Osteocyte (in vitro differentiated cells): ENCODE measurements around the gene SH2B2. TPM values are rescaled to one million over a fixed set of nuclear protein-coding genes. Genes with fewer than 3 reads are reported as not detected.

ENCODE experiments used
- DNase-seq: peaks from one replicate; pipeline ENCODE4 v3.0.0; 2021; ENCODE audit warnings: mixed read lengths; ENCODE audit not compliant: unreplicated experiment; ENCODE audit errors: extremely low spot score
- H3K27ac Mint-ChIP-seq: one replicate; pipeline ENCODE4 v1.8.0; 2021; ENCODE audit warnings: mild to moderate bottlenecking, mixed read lengths; ENCODE audit not compliant: unreplicated experiment
- H3K27me3 Mint-ChIP-seq: one replicate; pipeline ENCODE4 v1.8.0; 2021; ENCODE audit warnings: mixed read lengths; ENCODE audit not compliant: unreplicated experiment
- H3K36me3 Mint-ChIP-seq: one replicate; pipeline ENCODE4 v1.8.0; 2021; ENCODE audit warnings: mixed read lengths; ENCODE audit not compliant: unreplicated experiment
- H3K4me1 Mint-ChIP-seq: one replicate; pipeline ENCODE4 v1.8.0; 2021; ENCODE audit warnings: mixed read lengths; ENCODE audit not compliant: unreplicated experiment
- H3K4me3 Mint-ChIP-seq: one replicate; pipeline ENCODE4 v1.8.0; 2021; ENCODE audit warnings: mild to moderate bottlenecking, moderate library complexity, mixed read lengths; ENCODE audit not compliant: unreplicated experiment
- H3K9me3 Mint-ChIP-seq: one replicate; pipeline ENCODE4 v1.8.0; 2021; ENCODE audit warnings: mixed read lengths; ENCODE audit not compliant: unreplicated experiment
- total RNA-seq: library from RNA; stranded (reverse); gene quantifications from 2 replicates; pipeline ENCODE4 v1.2.1, GENCODE V29; 2021
- TF ChIP-seq, protein P1 (sequence below): fragments of 200-600 bp; sonication (generic); IDR thresholded peaks from 2 replicates; pipeline ENCODE4 v1.5.0; 2021; ENCODE audit warnings: antibody characterized with exemption, mild to moderate bottlenecking, moderate library complexity

Gene SH2B2
- total RNA-seq, 1 donor from 2014 or later: 8.3 TPM

DNA sequence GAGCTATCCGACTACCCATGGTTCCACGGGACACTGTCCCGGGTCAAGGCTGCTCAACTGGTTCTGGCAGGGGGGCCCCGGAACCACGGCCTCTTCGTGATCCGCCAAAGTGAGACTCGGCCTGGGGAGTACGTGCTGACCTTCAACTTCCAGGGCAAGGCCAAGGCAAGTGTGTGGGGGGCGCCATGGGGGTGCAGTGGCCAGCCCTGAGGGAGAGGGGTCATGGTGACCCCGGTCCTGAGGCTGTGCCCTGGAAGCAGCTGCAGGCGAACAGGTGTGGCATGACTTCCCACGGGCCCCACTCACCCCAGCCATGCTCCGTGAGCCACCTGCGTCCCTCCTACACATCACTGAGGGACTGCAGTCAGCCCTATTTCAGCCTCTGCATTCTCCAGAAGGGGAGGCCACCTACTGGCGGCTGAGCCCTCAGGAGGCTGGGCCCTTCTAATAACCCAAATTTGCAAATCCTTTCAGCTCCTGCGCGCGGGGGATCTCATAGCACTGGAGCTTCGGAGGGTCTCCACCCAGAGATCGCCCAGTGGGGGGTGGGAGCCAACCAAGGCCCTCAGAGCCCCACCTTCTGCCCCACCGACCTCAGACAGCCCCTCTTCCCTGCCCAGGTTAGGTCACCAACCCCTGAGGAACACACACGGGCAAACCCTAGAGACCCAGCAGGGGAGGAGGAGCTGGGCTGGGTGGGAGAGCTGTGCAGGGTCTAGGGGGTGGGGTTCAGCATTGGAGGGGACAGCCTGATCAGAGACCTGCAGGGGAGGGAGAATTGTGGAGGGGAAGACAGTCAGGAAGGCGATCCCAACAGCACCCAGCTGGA lies 30.8 kb downstream of the SH2B2 start:
- H3K27me3 Mint-ChIP-seq: no peaks in the 10 kb centered on the region
- H3K27ac Mint-ChIP-seq: no peak overlapping the region
- peaks cover 11% of the 10 kb centered on the region for H3K36me3 Mint-ChIP-seq
- DNase-seq: no peak
- H3K4me3 Mint-ChIP-seq: no peak overlapping the region
- TF ChIP-seq, protein P1, sequence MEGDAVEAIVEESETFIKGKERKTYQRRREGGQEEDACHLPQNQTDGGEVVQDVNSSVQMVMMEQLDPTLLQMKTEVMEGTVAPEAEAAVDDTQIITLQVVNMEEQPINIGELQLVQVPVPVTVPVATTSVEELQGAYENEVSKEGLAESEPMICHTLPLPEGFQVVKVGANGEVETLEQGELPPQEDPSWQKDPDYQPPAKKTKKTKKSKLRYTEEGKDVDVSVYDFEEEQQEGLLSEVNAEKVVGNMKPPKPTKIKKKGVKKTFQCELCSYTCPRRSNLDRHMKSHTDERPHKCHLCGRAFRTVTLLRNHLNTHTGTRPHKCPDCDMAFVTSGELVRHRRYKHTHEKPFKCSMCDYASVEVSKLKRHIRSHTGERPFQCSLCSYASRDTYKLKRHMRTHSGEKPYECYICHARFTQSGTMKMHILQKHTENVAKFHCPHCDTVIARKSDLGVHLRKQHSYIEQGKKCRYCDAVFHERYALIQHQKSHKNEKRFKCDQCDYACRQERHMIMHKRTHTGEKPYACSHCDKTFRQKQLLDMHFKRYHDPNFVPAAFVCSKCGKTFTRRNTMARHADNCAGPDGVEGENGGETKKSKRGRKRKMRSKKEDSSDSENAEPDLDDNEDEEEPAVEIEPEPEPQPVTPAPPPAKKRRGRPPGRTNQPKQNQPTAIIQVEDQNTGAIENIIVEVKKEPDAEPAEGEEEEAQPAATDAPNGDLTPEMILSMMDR: no peak
- H3K4me1 Mint-ChIP-seq: peaks cover 18% of the 10 kb centered on the region
- no peaks in the 10 kb centered on the region for H3K9me3 Mint-ChIP-seq

GRCh38 chr7:102318482-102318971 lies 31.9 kb downstream of the SH2B2 start:
- TF ChIP-seq, protein P1: no peak
- H3K27ac Mint-ChIP-seq: no peak overlapping the region
- H3K4me1 Mint-ChIP-seq: peaks cover 21% of the 10 kb centered on the region
- H3K4me3 Mint-ChIP-seq: no peak overlapping the region
- peaks cover 9% of the 10 kb centered on the region for H3K36me3 Mint-ChIP-seq
- DNase-seq: no peak
- no peaks in the 10 kb centered on the region for H3K9me3 Mint-ChIP-seq
- H3K27me3 Mint-ChIP-seq: no peaks in the 10 kb centered on the region

DNA sequence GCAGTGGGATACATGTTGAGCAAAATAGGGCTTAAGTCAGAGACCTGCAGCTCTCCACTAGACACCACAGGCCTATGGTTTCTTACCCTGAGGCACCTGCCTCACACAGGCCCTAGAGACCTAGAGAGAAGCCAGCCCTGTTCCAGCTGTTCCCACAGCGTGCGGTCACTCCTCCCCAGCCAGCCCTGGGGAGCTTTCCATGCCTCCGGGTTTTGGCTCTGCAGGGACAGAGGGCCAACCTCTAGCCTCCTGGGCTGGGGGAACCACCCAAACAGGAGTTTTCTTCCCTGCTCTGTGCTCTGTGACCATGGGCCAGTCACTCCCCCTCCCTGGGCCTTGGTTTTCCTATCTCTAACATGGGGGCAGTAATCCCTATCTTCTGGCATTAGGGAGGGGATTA lies 33.0 kb downstream of the SH2B2 start:
- Mint-ChIP-seq H3K4me1 (peaks cover 21% of the 10 kb centered on the region), H3K27me3 (no peaks in the 10 kb centered on the region), H3K9me3 (no peaks in the 10 kb centered on the region), H3K36me3 (peaks cover 5% of the 10 kb centered on the region), H3K4me3 (no peak overlapping the region), H3K27ac (no peak overlapping the region)
- no peak for DNase-seq
- TF ChIP-seq, protein P1: no peak

GRCh38 chr7:102320181-102320580 lies 33.5 kb downstream of the SH2B2 start:
- H3K4me1 Mint-ChIP-seq: peaks cover 21% of the 10 kb centered on the region
- peaks cover 5% of the 10 kb centered on the region for H3K36me3 Mint-ChIP-seq
- no peak for DNase-seq
- H3K9me3 Mint-ChIP-seq: no peaks in the 10 kb centered on the region
- no peak overlapping the region for H3K27ac Mint-ChIP-seq
- no peak overlapping the region for H3K4me3 Mint-ChIP-seq
- no peaks in the 10 kb centered on the region for H3K27me3 Mint-ChIP-seq
- TF ChIP-seq, protein P1: no peak

- no peaks in the 10 kb centered on the region for H3K27me3 Mint-ChIP-seq
- H3K9me3 Mint-ChIP-seq: no peaks in the 10 kb centered on the region
- no peak overlapping the region for H3K27ac Mint-ChIP-seq
- H3K36me3 Mint-ChIP-seq: peaks cover 5% of the 10 kb centered on the region
- peaks cover 21% of the 10 kb centered on the region for H3K4me1 Mint-ChIP-seq
- no peak overlapping the region for H3K4me3 Mint-ChIP-seq
- DNase-seq: no peak
- TF ChIP-seq, protein P1: no peak
Measured at GRCh38 chr7:102320601-102321350, 34.1 kb downstream of the SH2B2 start.
